NCI-H187 treated with DMSO at 0.1 percent for 48 hours (cell line): ENCODE data around the gene TANGO2.

ENCODE experiments used
- DNase-seq: peaks from one replicate; lab custom pipeline; 2025; lab: John Stamatoyannopoulos, UW

The TANGO2 gene

GRCh38 chr22:20043057-20043996 lies 22.4 kb downstream of the TANGO2 start:
- no peak for DNase-seq

GRCh38 chr22:20043997-20044342 lies 23.1 kb downstream of the TANGO2 start:
- DNase-seq: no peak

GRCh38 chr22:20044495-20045151 lies 23.7 kb downstream of the TANGO2 start:
- DNase-seq: no peak

- no peak for DNase-seq
Observed at GRCh38 chr22:20046730-20047129, 25.8 kb downstream of the TANGO2 start.

GRCh38 chr22:20051927-20052308 lies 31.0 kb downstream of the TANGO2 start:
- no peak for DNase-seq

- DNase-seq: no peak
Observed at GRCh38 chr22:20052309-20053259, 31.7 kb downstream of the TANGO2 start.

- DNase-seq: no peak
Observed at GRCh38 chr22:20053407-20054033, 32.6 kb downstream of the TANGO2 start.

- no peak for DNase-seq
Observed at GRCh38 chr22:20054034-20054427, 33.1 kb downstream of the TANGO2 start.

- no peak for DNase-seq
Observed at GRCh38 chr22:20054485-20054884, 33.6 kb downstream of the TANGO2 start.

- DNase-seq: no peak
Observed at GRCh38 chr22:20055144-20055543, 34.2 kb downstream of the TANGO2 start.

- no peak for DNase-seq
Observed at GRCh38 chr22:20055654-20056053, 34.7 kb downstream of the TANGO2 start.

- no peak for DNase-seq
Observed at GRCh38 chr22:20056161-20056560, 35.3 kb downstream of the TANGO2 start.

- DNase-seq: no peak
Observed at GRCh38 chr22:20056696-20057386, 35.9 kb downstream of the TANGO2 start.

- no peak for DNase-seq
Observed at GRCh38 chr22:20057596-20058268, 36.8 kb downstream of the TANGO2 start.

- DNase-seq: no peak
Observed at GRCh38 chr22:20058989-20059770, 38.3 kb downstream of the TANGO2 start.

GRCh38 chr22:20060700-20061480 lies 40.0 kb downstream of the TANGO2 start:
- no peak for DNase-seq

- DNase-seq: no peak
Observed at GRCh38 chr22:20061481-20061861, 40.6 kb downstream of the TANGO2 start.

GRCh38 chr22:20062043-20062765 lies 41.3 kb downstream of the TANGO2 start:
- no peak for DNase-seq

GRCh38 chr22:20062766-20063083 lies 41.8 kb downstream of the TANGO2 start:
- DNase-seq: no peak
